Osteoblast (primary cell): Measurements from ENCODE around the gene MFSD6L. TPM values are rescaled to one million over a fixed set of nuclear protein-coding genes. Genes with fewer than 3 reads are reported as not detected.

Experiments used
- DNase-seq: peaks from one replicate; pipeline ENCODE4 v3.0.0; 2011; ENCODE audit warnings: low spot score, mixed read lengths; ENCODE audit not compliant: insufficient read length; ENCODE audit errors: missing footprints
- H2AFZ ChIP-seq: 2 replicates; pipeline ENCODE4 v1.6.0; 2011; ENCODE audit warnings: mild to moderate bottlenecking, low read length
- H3K27ac ChIP-seq: 2 replicates; pipeline ENCODE4 v1.5.1; 2011; ENCODE audit warnings: mild to moderate bottlenecking, low read depth, low read length, moderate library complexity
- H3K27me3 ChIP-seq: 2 replicates; pipeline ENCODE4 v1.6.0; 2012; ENCODE audit warnings: mild to moderate bottlenecking, control low read depth, inconsistent platforms, low read length, moderate library complexity; ENCODE audit not compliant: insufficient read depth
- H3K36me3 ChIP-seq: 2 replicates; pipeline ENCODE4 v1.5.1; 2011; ENCODE audit warnings: mild to moderate bottlenecking, low read length, control low read depth, moderate library complexity; ENCODE audit not compliant: insufficient read depth
- H3K4me1 ChIP-seq: 2 replicates; pipeline ENCODE4 v1.5.1; 2011; ENCODE audit warnings: mild to moderate bottlenecking, low read length, control low read depth, moderate library complexity; ENCODE audit not compliant: insufficient read depth
- H3K4me2 ChIP-seq: 2 replicates; pipeline ENCODE4 v1.6.0; 2011; ENCODE audit warnings: mild to moderate bottlenecking, low read length; ENCODE audit not compliant: insufficient read depth
- H3K4me3 ChIP-seq: fragments of 200-600 bp; sonication (generic); 3 replicates; pipeline ENCODE4 v1.5.1; 2012; ENCODE audit warnings: mild to moderate bottlenecking, low read length, inconsistent platforms; ENCODE audit not compliant: insufficient read depth
- H3K79me2 ChIP-seq: 2 replicates; pipeline ENCODE4 v1.6.0; 2012; ENCODE audit warnings: mild to moderate bottlenecking, low read length, control low read depth, inconsistent platforms; ENCODE audit not compliant: insufficient read depth
- H3K9me3 ChIP-seq: 2 replicates; pipeline ENCODE4 v1.5.1; 2011; ENCODE audit warnings: low read depth, low read length, control low read depth
- H4K20me1 ChIP-seq: 2 replicates; pipeline ENCODE4 v1.6.0; 2012; ENCODE audit warnings: mild to moderate bottlenecking, low read length, control low read depth; ENCODE audit not compliant: insufficient read depth
- total RNA-seq: library from RNA; depleted of rRNA; stranded (reverse); fragments of >200 nt; gene quantifications from 2 replicates; pipeline ENCODE4 v1.2.3, GENCODE V29; 2012
- TF ChIP-seq, protein P1 (sequence below): IDR thresholded peaks from 2 replicates; pipeline ENCODE4 v1.5.1; 2011; ENCODE audit warnings: mild to moderate bottlenecking, low read depth, low read length, moderate library complexity; ENCODE audit errors: extremely low read depth

The MFSD6L gene
- total RNA-seq, 1 donor: not detected

DNA sequence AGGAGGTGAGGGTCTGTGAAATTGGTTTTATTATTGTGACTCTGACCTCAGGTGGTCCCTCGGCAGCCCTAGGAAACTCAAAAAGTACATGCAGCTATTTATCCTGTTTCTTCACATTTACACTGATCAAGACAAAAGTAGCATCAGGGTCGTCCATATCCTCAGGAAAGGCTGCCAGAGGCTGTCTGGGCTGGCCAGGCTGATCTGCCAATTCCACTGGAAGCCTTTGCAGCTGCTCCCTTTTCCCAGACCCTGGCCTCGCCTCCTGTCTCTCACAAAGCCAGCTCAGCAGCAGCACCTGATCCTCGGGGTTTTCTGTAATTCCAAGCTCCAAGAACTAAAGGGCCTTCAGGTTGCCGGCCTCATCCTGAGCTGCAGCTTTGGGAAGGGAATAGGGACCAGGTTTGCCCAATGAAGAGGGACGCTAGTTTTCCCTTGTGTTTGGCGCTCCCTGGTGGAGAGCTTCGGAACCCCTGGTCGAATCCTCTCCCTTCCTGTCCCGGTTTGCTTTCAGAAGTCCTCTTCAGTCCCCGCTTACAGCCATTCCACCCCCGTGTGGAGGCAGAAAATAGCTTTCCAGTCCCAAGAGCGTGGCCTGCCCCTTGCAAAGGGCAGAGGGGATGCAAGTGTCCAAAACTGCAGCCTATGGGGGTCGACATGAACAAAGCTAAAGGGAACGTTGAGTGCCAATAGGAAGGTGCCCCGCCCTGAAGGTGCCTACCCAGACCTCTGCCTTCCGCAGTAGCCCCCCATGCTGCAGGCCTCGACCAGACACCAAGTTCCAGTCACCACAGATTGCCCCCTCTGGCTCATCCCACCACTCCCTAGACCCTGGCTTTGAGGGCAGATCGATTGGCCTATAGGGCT is 13.4 kb downstream of the MFSD6L start:
- Histone ChIP-seq H3K4me1 (no peaks in the 10 kb centered on the region), H3K27ac (no peak overlapping the region), H2AFZ (no peak overlapping the region), H3K4me2 (no peak overlapping the region), H4K20me1 (no peaks in the 10 kb centered on the region), H3K36me3 (no peaks in the 10 kb centered on the region), H3K9me3 (no peaks in the 10 kb centered on the region), H3K27me3 (peaks cover 4% of the 10 kb centered on the region), H3K4me3 (no peak overlapping the region), H3K79me2 (no peaks in the 10 kb centered on the region)
- TF ChIP-seq, protein P1, sequence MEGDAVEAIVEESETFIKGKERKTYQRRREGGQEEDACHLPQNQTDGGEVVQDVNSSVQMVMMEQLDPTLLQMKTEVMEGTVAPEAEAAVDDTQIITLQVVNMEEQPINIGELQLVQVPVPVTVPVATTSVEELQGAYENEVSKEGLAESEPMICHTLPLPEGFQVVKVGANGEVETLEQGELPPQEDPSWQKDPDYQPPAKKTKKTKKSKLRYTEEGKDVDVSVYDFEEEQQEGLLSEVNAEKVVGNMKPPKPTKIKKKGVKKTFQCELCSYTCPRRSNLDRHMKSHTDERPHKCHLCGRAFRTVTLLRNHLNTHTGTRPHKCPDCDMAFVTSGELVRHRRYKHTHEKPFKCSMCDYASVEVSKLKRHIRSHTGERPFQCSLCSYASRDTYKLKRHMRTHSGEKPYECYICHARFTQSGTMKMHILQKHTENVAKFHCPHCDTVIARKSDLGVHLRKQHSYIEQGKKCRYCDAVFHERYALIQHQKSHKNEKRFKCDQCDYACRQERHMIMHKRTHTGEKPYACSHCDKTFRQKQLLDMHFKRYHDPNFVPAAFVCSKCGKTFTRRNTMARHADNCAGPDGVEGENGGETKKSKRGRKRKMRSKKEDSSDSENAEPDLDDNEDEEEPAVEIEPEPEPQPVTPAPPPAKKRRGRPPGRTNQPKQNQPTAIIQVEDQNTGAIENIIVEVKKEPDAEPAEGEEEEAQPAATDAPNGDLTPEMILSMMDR: peak; percentile 92
- DNase-seq: peak; percentile 85

DNA sequence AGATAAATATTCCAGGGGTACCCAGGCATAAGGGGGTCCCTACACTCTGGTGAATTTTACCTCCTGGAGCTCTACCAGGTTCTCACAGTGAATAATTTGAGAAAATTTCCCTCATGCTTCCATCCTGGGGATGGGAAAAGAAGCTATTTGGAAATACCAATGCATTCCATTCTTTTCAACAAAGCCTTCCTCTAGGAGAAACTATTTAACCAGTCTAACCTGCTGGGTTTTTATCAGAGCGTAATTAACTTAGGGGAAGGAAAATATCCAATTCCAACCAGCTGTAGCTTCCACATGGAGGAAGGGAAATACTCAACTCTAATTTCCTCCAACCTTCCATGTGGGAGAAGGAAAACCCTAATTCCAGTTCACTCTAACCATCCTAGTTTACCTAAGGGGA is 17.0 kb downstream of the MFSD6L start:
- Histone ChIP-seq H3K36me3 (no peaks in the 10 kb centered on the region), H3K4me2 (no peak overlapping the region), H4K20me1 (no peaks in the 10 kb centered on the region), H3K4me1 (no peaks in the 10 kb centered on the region), H3K9me3 (no peaks in the 10 kb centered on the region), H2AFZ (no peak overlapping the region), H3K27me3 (peaks cover 5% of the 10 kb centered on the region), H3K4me3 (no peak overlapping the region), H3K79me2 (no peaks in the 10 kb centered on the region), H3K27ac (no peak overlapping the region)
- DNase-seq: no peak
- TF ChIP-seq, protein P1: no peak

DNA sequence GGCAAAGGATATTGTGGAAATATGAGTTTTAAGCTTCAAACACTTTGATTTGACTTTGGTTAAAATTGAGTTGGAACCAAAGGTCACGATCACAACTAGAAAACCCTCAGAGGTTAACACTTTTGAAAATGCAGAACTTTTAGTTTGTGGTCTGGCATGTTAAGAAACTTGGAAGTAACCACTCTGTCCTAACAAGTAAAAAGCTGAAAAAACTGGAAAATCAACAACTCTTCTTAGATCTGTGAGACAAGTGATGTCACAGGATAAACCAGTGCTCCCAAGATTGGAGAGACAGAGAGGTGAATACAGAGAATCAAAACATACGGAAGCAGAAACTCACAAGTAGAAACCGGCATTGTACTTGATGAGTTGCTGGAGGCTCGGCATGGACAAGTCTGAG is 17.4 kb downstream of the MFSD6L start:
- Histone ChIP-seq H3K4me3 (no peak overlapping the region), H3K9me3 (no peaks in the 10 kb centered on the region), H3K4me2 (no peak overlapping the region), H3K27ac (no peak overlapping the region), H3K27me3 (peaks cover 6% of the 10 kb centered on the region), H3K79me2 (no peaks in the 10 kb centered on the region), H3K4me1 (no peaks in the 10 kb centered on the region), H2AFZ (no peak overlapping the region), H4K20me1 (no peaks in the 10 kb centered on the region), H3K36me3 (no peaks in the 10 kb centered on the region)
- DNase-seq: no peak
- TF ChIP-seq, protein P1: no peak

DNA sequence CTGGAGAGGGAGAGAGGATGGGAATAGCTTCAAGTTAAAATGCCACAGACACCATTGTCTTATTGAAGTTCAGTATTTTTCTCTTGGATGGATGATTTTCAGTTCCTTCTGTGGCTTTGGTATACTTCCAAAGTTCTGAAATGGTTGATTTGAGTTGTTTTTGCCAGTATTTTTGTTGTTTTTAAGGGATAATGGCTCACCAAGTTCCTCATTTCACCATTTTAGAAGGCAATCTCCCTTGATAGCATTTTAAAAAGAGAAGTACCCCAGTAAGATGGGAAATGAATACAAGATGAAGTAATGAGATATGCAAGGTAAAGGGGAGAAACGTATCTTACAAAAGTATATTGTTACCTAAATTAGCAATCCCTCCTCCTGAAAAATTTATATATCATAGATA is 22.3 kb downstream of the MFSD6L start:
- Histone ChIP-seq H3K4me3 (no peak overlapping the region), H3K27ac (no peak overlapping the region), H3K36me3 (no peaks in the 10 kb centered on the region), H3K79me2 (no peaks in the 10 kb centered on the region), H3K4me1 (no peaks in the 10 kb centered on the region), H3K27me3 (peaks cover 8% of the 10 kb centered on the region), H3K9me3 (no peaks in the 10 kb centered on the region), H2AFZ (no peak overlapping the region), H4K20me1 (no peaks in the 10 kb centered on the region), H3K4me2 (no peak overlapping the region)
- TF ChIP-seq, protein P1: no peak
- DNase-seq: no peak
